Measurements from ENCODE around the gene ERG. TPM values are rescaled to one million over a fixed set of nuclear protein-coding genes. Genes with fewer than 3 reads are reported as not detected.

The ERG gene
- total and polyA plus RNA-seq, 12 donors = 4.0 to 16.3 (median 11.2) TPM

GRCh38 chr21:38531039-38531541, 32.8 kb upstream of the ERG start:
- Histone ChIP-seq H3K27ac (no peak overlapping the region), H3K4me1 (replicated peaks in 1 of 2) (no peaks in the 10 kb centered on the region), H3K27me3 (no peaks in the 10 kb centered on the region), H3K9me3 (replicated peaks in 1 of 3) (no peaks in the 10 kb centered on the region), H3K36me3 (replicated peaks in 1 of 2) (no peaks in the 10 kb centered on the region), H3K4me3 (no peak overlapping the region)
- intact Hi-C loops (cut with DNase I) = no loop called here
- WGBS, 4 donors = 62 to 80% (median 71%) methylated on average over 5 of the region's 5 CpGs
- no peak for DNase-seq
- TF ChIP-seq, protein P1, sequence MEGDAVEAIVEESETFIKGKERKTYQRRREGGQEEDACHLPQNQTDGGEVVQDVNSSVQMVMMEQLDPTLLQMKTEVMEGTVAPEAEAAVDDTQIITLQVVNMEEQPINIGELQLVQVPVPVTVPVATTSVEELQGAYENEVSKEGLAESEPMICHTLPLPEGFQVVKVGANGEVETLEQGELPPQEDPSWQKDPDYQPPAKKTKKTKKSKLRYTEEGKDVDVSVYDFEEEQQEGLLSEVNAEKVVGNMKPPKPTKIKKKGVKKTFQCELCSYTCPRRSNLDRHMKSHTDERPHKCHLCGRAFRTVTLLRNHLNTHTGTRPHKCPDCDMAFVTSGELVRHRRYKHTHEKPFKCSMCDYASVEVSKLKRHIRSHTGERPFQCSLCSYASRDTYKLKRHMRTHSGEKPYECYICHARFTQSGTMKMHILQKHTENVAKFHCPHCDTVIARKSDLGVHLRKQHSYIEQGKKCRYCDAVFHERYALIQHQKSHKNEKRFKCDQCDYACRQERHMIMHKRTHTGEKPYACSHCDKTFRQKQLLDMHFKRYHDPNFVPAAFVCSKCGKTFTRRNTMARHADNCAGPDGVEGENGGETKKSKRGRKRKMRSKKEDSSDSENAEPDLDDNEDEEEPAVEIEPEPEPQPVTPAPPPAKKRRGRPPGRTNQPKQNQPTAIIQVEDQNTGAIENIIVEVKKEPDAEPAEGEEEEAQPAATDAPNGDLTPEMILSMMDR (IDR thresholded peaks at IDR 0.05) = no peak
- TF ChIP-seq POLR2A (IDR thresholded peaks at IDR 0.05) = no peak

DNA sequence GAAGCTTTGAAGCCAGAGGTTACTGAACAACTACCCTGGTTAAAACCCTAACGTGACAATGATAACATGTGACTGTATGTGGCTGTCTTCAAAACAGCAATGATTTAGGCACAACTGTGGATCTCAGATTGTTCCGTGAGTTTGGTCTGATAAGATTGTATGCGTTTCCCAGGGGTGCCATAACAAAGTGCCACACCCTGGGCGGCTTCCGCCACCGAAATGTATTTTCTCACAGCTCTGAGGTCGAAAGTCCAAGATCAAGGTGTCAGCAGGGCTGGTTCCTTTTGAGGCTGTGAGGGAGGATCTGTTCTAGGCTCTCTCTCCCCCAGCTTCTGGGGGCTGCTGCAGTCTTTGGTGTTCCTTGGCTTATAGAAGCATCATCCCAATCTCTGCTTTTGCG, 29.5 kb upstream of the ERG start:
- Histone ChIP-seq H3K27ac (no peak overlapping the region), H3K36me3 (replicated peaks in 1 of 2) (no peaks in the 10 kb centered on the region), H3K9me3 (replicated peaks in 1 of 3) (no peaks in the 10 kb centered on the region), H3K4me3 (no peak overlapping the region), H3K27me3 (no peaks in the 10 kb centered on the region), H3K4me1 (replicated peaks in 1 of 2) (no peaks in the 10 kb centered on the region)
- no peak for TF ChIP-seq POLR2A (IDR thresholded peaks at IDR 0.05)
- TF ChIP-seq, protein P1 (IDR thresholded peaks at IDR 0.05) = no peak
- WGBS, 4 donors = 79 to 91% (median 83%) methylated on average over 8 of the region's 8 CpGs
- DNase-seq = no peak
- intact Hi-C loops (cut with DNase I) = no loop called here

- H3K27me3 ChIP-seq = no peaks in the 10 kb centered on the region
- intact Hi-C loops (cut with DNase I) = no loop called here
- no peaks in the 10 kb centered on the region for H3K4me1 ChIP-seq (replicated peaks in 1 of 2)
- no peak overlapping the region for H3K4me3 ChIP-seq
- no peak for DNase-seq
- 74 to 81% (median 78%) methylated on average over 9 of the region's 9 CpGs for WGBS, 4 donors
- TF ChIP-seq, protein P1 (IDR thresholded peaks at IDR 0.05) = no peak
- TF ChIP-seq POLR2A (IDR thresholded peaks at IDR 0.05) = no peak
- no peaks in the 10 kb centered on the region for H3K36me3 ChIP-seq (replicated peaks in 1 of 2)
- H3K9me3 ChIP-seq (replicated peaks in 1 of 3) = no peaks in the 10 kb centered on the region
- H3K27ac ChIP-seq = no peak overlapping the region
Measured at GRCh38 chr21:38525454-38525853, 27.2 kb upstream of the ERG start.

- Histone ChIP-seq H3K27ac (no peak overlapping the region), H3K4me3 (no peak overlapping the region), H3K27me3 (no peaks in the 10 kb centered on the region), H3K4me1 (replicated peaks in 1 of 2) (no peaks in the 10 kb centered on the region), H3K36me3 (replicated peaks in 1 of 2) (no peaks in the 10 kb centered on the region), H3K9me3 (replicated peaks in 1 of 3) (no peaks in the 10 kb centered on the region)
- no peak for DNase-seq
- intact Hi-C loops (cut with DNase I) = no loop called here
- 58 to 72% (median 63%) methylated on average over 4 of the region's 4 CpGs for WGBS, 4 donors
- no peak for TF ChIP-seq POLR2A (IDR thresholded peaks at IDR 0.05)
- TF ChIP-seq, protein P1 (IDR thresholded peaks at IDR 0.05) = no peak
Measured at GRCh38 chr21:38524168-38525153, 26.2 kb upstream of the ERG start.

All from adrenal gland (tissue), 12 donors.